DMS53 treated with DMSO at 0.1 percent for 48 hours (cell line): Measurements from ENCODE around the gene LRRC75B.

Experiments
- DNase-seq: peaks from one replicate; lab custom pipeline; 2025; ENCODE audit not compliant: unreplicated experiment; lab: John Stamatoyannopoulos, UW

The LRRC75B gene

DNA sequence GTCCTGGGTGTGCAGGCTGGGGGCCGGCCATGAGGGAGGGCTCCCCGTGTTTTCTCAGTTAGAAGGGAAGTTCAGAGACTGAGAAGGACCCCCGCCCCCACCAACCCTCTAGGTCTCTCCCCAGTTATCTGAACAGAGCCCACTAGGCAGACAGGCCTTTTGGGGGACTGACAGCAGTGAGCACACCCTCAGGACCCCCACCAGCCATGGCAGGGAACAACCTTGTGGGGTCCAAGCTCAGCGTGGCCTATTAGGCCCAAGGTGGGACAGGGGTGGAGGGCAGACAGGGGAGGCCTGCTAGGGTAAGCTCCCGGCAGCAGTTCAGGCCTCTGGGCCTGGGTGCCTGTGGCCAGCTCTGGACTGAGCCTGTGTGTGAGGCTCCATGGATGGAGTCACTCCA lies 5.6 kb downstream of the LRRC75B start:
- DNase-seq = no peak

GRCh38 chr22:24585927-24586546 lies 6.8 kb downstream of the LRRC75B start:
- DNase-seq = no peak

- no peak for DNase-seq
Measured at GRCh38 chr22:24585461-24585860, 7.4 kb downstream of the LRRC75B start.

DNA sequence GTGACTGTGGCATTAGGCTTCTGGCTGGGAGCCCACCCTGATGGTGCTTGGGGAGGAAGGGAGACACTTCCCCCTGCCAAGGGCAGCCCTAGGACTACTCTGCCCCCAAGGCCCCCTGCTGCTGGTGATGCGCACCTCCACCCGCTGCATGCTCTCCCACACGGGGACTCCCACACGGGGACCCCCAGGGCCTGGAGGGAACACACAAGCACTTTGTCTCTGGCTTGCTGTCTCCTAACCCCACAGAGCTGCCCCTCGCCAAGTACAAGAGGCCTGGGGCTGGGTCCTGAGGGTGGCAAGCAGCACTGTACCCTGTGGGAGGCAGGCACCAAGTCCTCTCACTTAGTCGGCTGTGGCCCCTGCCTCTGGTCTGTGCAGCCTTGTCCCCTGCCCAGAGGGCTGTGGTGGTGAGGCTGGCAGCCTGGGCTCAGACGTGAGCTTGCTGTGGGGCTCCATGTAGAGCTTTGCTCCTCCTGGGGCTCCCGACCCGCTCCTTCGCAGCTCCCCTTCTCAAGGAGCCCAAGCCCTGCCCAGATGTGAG lies 7.9 kb downstream of the LRRC75B start:
- DNase-seq = no peak

DNA sequence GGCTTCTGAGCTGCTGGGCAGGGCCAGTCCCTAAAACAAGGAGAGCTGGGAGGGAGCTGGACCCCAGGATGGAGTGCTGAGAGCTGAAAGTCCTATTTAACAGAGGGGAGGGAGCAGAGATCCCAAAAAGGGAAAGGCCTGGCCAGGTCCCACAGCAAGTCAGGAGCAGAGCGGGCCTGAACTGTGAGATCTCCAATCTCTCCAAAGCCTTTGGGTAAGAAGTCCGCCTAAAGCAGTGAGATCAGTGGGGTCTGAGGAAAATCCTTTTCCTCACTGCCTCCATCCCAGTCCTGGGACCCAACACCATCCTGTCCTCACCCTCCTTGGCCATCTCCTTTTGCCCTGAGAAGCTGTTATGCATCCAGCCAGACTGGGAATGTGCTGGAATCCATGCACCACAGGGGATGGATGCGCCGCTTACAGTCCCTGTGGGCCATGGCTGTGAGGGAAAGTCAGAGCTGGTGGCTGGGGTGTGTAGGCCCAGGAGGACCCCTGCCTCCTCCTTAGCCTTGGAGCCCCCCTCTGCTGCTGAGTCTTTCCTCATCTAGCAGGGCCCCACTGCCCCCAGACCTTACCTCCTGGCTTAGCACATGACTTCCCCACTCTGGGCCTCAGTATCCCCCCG lies 8.6 kb downstream of the LRRC75B start:
- DNase-seq = no peak

GRCh38 chr22:24583221-24584165 lies 9.4 kb downstream of the LRRC75B start:
- no peak for DNase-seq

- no peak for DNase-seq
Measured at GRCh38 chr22:24582056-24582814, 10.6 kb downstream of the LRRC75B start.

- no peak for DNase-seq
Measured at GRCh38 chr22:24580276-24580675, 12.6 kb downstream of the LRRC75B start.

DNA sequence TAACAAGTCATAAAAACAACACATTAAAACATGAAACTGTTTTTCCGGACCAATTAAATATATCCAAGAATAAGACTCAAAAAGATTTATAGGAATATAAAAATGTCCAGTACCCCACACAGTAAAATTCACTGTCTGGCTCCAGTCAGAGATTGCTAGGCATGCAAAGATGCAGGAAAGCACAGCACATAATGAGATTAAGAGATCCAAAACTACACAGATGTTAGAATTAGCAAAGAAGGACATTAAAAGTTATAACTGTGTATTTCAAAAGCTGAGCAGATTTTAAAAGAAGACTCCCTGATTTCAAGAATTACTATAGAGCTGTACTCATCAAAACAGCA lies 13.6 kb downstream of the LRRC75B start:
- no peak for DNase-seq

GRCh38 chr22:24578355-24579257 lies 14.3 kb downstream of the LRRC75B start:
- DNase-seq = no peak

DNA sequence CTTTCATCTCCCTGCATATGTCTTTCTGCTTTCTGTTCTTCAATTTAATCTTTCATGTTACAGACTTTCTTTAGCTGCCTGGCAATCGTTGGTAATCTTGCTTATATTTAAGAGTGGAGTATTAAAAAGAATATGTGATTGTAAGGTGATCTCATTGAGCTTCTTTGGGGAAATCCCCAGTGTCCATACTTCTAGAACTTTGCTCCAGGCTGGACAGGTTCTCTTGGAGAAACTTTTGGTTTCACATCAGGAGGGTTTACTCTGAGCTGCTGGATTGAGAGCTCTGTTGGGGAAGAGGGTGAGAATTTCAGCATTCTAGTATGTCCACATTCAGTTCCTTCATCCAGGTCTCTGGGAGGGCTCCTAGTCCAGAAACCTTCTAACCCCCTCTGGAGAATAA lies 16.1 kb downstream of the LRRC75B start:
- no peak for DNase-seq

- no peak for DNase-seq
Measured at GRCh38 chr22:24571266-24571665, 21.6 kb downstream of the LRRC75B start.

DNA sequence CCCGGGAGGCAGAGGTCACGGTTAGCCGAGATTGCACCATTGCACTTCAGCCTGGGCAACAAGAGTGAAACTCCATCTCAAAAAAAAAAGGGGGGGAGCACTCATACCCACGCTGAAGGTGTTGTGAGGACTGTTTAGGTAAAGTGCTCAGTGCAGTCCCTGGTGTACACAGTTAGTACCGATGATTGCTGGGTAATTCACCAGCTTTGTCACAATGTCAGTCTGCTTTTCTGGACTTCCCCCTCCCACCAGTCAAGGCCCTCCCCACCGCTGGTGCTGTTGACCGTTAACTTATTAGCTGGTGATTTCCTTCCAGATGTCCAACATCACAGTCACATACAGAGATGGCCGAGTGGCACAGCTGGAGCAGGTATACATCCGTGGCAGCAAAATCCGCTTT lies 25.2 kb downstream of the LRRC75B start:
- DNase-seq = no peak

GRCh38 chr22:24566899-24567511 lies 25.9 kb downstream of the LRRC75B start:
- no peak for DNase-seq

GRCh38 chr22:24565077-24565476 lies 27.8 kb downstream of the LRRC75B start:
- no peak for DNase-seq

GRCh38 chr22:24564376-24565058 lies 28.4 kb downstream of the LRRC75B start:
- DNase-seq = no peak

DNA sequence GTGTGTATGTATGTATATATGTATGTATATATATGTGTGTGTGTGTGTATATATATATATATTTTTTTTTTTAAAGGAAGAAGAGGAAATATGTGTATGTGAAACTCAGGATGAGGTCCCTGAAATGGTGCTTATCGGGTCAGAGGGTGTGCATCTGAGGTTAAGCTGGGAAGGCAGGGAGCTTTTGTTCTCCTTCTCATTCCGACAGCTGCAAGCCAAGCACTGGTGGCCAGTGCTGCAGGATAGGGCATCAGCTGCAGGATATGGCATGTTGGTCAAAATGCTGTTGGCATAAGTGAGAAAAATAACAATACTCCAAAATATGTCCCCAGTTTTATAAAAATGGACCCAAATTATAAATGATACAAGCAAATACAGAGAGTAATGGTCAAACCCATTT lies 29.6 kb downstream of the LRRC75B start:
- DNase-seq = no peak

DNA sequence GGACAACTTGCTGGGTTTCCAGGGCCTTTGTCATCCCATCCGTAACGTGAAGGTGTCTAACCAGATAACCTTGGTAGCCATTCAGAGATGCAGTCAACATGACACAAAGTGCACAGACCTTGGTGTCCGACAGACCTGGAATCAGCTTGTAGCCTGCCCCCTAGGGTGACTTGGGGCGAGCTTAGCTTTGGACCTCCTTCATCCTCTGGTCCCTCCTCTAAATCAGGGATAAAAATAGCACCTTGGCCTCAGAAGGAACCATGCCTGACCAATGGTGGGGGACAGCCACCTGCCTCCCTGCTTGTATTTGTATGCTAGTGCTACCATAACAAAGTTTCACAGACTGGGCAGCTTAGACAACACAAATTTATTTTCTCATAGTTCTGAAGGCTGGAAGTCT lies 33.4 kb downstream of the LRRC75B start:
- no peak for DNase-seq
